Natural killer cell (primary cell): Measurements from ENCODE around the gene CLK3. TPM values are rescaled to one million over a fixed set of nuclear protein-coding genes. Genes with fewer than 3 reads are reported as not detected.
A peak's percentile ranks its signal among the peaks of the same experiment; 100 is the strongest.

ENCODE experiments used
- ATAC-seq, 3 donors: fragments of 150-1000 bp in 2 of 3; fragments of 200-7000 bp in 1 of 3; cut with Tn5 transposase; 1 replicate in 1 of 3; 2 replicates in 2 of 3; pipeline ENCODE4 v1.10.0; 2021; ENCODE audit warnings: mild to moderate bottlenecking in 2 of 3, moderate library complexity in 2 of 3
- DNase-seq, 2 donors: peaks; one replicate each; pipeline versions ENCODE4 v3.0.0 to v3.0.0-alpha.2; 2013 to 2021; ENCODE audit warnings: mixed read lengths in 1 of 2
- H3K27ac ChIP-seq: one replicate; pipeline ENCODE4 v1.5.1; 2013; ENCODE audit warnings: mild to moderate bottlenecking, low read length
- H3K27me3 ChIP-seq: one replicate; pipeline ENCODE4 v1.6.1; 2013; ENCODE audit warnings: low read length; ENCODE audit not compliant: control insufficient read depth, insufficient read depth
- H3K36me3 ChIP-seq: one replicate; pipeline ENCODE4 v1.6.1; 2013; ENCODE audit warnings: low read length; ENCODE audit not compliant: control insufficient read depth, insufficient read depth
- H3K4me1 ChIP-seq: one replicate; pipeline ENCODE4 v1.6.1; 2013; ENCODE audit warnings: low read length; ENCODE audit not compliant: control insufficient read depth, insufficient read depth
- H3K4me3 ChIP-seq: one replicate; pipeline ENCODE4 v1.5.1; 2013; ENCODE audit warnings: low read length
- H3K9me3 ChIP-seq: one replicate; pipeline ENCODE4 v1.6.1; 2013; ENCODE audit warnings: low read length; ENCODE audit not compliant: control insufficient read depth, insufficient read depth
- H3K27ac Mint-ChIP-seq, 2 donors: one replicate each; pipeline ENCODE4 v1.8.0; 2022; ENCODE audit warnings: mild to moderate bottlenecking in 2 of 2, mixed read lengths in 2 of 2, moderate library complexity in 1 of 2
- H3K27me3 Mint-ChIP-seq, 2 donors: one replicate each; pipeline ENCODE4 v1.8.0; 2022; ENCODE audit warnings: low read depth in 2 of 2, mixed read lengths in 2 of 2
- H3K36me3 Mint-ChIP-seq: one replicate; pipeline ENCODE4 v1.8.0; 2022; ENCODE audit warnings: mixed read lengths
- H3K4me1 Mint-ChIP-seq, 2 donors: one replicate each; pipeline ENCODE4 v1.8.0; 2022; ENCODE audit warnings: mixed read lengths in 2 of 2
- H3K4me3 Mint-ChIP-seq: one replicate; pipeline ENCODE4 v1.8.0; 2022; ENCODE audit warnings: mild to moderate bottlenecking, moderate library complexity, mixed read lengths
- H3K9me3 Mint-ChIP-seq, 2 donors: one replicate each; pipeline ENCODE4 v1.8.0; 2022; ENCODE audit warnings: mixed read lengths in 2 of 2
- WGBS: methylation state at CpG from one replicate; pipeline ENCODE4 v1.1.7; 2013; ENCODE audit warnings: missing lambda C conversion rate; ENCODE audit not compliant: insufficient coverage; 5-methylcytosine and 5-hydroxymethylcytosine counted together
- intact Hi-C: fragments of 100-400 bp; cut with micrococcal nuclease; formaldehyde crosslinking; loops from one replicate; pipeline ENCODE4 v1.14.2; 2022
- total RNA-seq, 4 donors: library from RNA; stranded (reverse); fragments of 120-200 nt in 1 of 4; gene quantifications; one replicate each; pipeline versions ENCODE4 v1.2.3 to v1.2.4, GENCODE V29; 2013 to 2022
- TF ChIP-seq, protein P1 (sequence below): fragments of 200-600 bp; IDR thresholded peaks from one replicate; pipeline ENCODE4 v1.8.0; 2022; ENCODE audit warnings: antibody characterized with exemption

The CLK3 gene
- total RNA-seq, 3 donors from 2014 or later (not counting 1 experiment from before 2014, with no cell fraction given): 288 to 298 (median 293) TPM

- WGBS: 90% methylated on average over 3 of the region's 3 CpGs
- no peak overlapping the region for H3K27ac ChIP-seq
- no peak for ATAC-seq
- H3K4me1 ChIP-seq: peaks cover 22% of the 10 kb centered on the region
- intact Hi-C loops: loop anchor here (2.0 to 10.0 kb wide), 2 partner anchors 258 to 574 kb away; partner anchors contain the start of gene C15orf39
- H3K4me3 ChIP-seq: no peak overlapping the region
- Mint-ChIP-seq H3K9me3 (no peaks in the 10 kb centered on the region), H3K27ac (peak overlapping the region; percentile 27 to 46), H3K4me3 (no peak overlapping the region), H3K36me3 (no peaks in the 10 kb centered on the region), H3K27me3 (no peaks in the 10 kb centered on the region), H3K4me1 (peaks cover 3 to 10% of the 10 kb centered on the region in 2 donors)
- no peak for DNase-seq
- H3K27me3 ChIP-seq: no peaks in the 10 kb centered on the region
- TF ChIP-seq, protein P1, sequence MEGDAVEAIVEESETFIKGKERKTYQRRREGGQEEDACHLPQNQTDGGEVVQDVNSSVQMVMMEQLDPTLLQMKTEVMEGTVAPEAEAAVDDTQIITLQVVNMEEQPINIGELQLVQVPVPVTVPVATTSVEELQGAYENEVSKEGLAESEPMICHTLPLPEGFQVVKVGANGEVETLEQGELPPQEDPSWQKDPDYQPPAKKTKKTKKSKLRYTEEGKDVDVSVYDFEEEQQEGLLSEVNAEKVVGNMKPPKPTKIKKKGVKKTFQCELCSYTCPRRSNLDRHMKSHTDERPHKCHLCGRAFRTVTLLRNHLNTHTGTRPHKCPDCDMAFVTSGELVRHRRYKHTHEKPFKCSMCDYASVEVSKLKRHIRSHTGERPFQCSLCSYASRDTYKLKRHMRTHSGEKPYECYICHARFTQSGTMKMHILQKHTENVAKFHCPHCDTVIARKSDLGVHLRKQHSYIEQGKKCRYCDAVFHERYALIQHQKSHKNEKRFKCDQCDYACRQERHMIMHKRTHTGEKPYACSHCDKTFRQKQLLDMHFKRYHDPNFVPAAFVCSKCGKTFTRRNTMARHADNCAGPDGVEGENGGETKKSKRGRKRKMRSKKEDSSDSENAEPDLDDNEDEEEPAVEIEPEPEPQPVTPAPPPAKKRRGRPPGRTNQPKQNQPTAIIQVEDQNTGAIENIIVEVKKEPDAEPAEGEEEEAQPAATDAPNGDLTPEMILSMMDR: no peak
- H3K36me3 ChIP-seq: peaks cover 77% of the 10 kb centered on the region
- H3K9me3 ChIP-seq: no peaks in the 10 kb centered on the region
Measured at GRCh38 chr15:74631087-74631385, 15.4 kb downstream of the CLK3 start.

GRCh38 chr15:74631408-74631807, 15.8 kb downstream of the CLK3 start:
- Mint-ChIP-seq H3K4me1 (peaks cover 6 to 10% of the 10 kb centered on the region in 2 donors), H3K27ac (peak overlapping the region; percentile 27 to 46)
- DNase-seq: no peak

DNA sequence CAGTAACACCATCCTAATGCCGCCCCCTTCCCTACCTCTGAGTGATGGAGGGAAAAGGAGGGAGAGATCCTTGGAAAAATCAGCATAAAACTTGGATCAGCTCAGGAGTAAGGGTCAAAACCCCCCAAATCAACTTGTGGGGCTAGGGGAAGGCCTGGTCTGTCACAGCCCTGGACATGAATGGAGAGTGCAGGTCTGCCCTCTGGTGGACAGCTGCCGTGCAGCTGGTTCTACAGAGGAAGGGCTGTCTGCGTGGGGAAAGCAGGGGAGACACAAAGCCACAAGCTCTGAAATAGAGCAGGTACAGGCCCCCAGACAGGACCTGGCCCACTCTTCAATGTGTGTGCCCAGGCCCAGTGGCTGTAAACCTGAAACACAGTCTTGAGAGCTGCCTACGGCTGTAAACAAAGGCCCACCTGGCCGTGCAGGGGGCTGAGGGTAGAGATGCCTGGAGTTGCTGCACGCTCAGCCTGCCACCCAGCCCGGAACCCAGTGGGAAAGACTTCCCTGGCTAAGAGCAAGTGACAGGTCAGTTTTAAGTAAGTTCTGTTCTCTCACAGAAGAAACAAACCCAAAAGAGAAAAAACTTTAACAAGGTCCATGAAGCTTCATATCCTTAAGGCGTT, 16.4 kb downstream of the CLK3 start:
- Histone ChIP-seq H3K4me1 (peaks cover 14% of the 10 kb centered on the region), H3K36me3 (peaks cover 77% of the 10 kb centered on the region), H3K27me3 (no peaks in the 10 kb centered on the region), H3K27ac (no peak overlapping the region), H3K9me3 (no peaks in the 10 kb centered on the region), H3K4me3 (no peak overlapping the region)
- intact Hi-C loops: loop anchor here (2.0 to 10.0 kb wide), 2 partner anchors 259 to 573 kb away; partner anchors contain the start of gene C15orf39
- H3K36me3 Mint-ChIP-seq: no peaks in the 10 kb centered on the region
- H3K4me3 Mint-ChIP-seq: no peak overlapping the region
- ATAC-seq (peak; percentile 64 to 69 (median 65)), DNase-seq (peak; percentile 47 to 76)
- H3K4me1 Mint-ChIP-seq: peaks cover 6 to 10% of the 10 kb centered on the region in 2 donors
- WGBS: 73% methylated on average over 7 of the region's 8 CpGs
- no peaks in the 10 kb centered on the region for H3K27me3 Mint-ChIP-seq
- TF ChIP-seq, protein P1: peak; percentile 65
- H3K27ac Mint-ChIP-seq: peak overlapping the region in 1 of 2 donors; percentile 46
- no peaks in the 10 kb centered on the region for H3K9me3 Mint-ChIP-seq

More at GRCh38 chr15:74631408-74631807, 15.8 kb downstream of the CLK3 start:
- TF ChIP-seq, protein P1: no peak
- no peaks in the 10 kb centered on the region for H3K27me3 Mint-ChIP-seq
- Histone ChIP-seq H3K27me3 (no peaks in the 10 kb centered on the region), H3K9me3 (no peaks in the 10 kb centered on the region), H3K27ac (no peak overlapping the region), H3K36me3 (peaks cover 77% of the 10 kb centered on the region), H3K4me3 (no peak overlapping the region), H3K4me1 (peaks cover 19% of the 10 kb centered on the region)
- ATAC-seq: peak in 1 of 3 donors; percentile 3
- H3K9me3 Mint-ChIP-seq: no peaks in the 10 kb centered on the region
- no peak overlapping the region for H3K4me3 Mint-ChIP-seq
- 85% methylated on average over 3 of the region's 3 CpGs for WGBS
- intact Hi-C loops: loop anchor here (2.0 to 10.0 kb wide), 2 partner anchors 259 to 573 kb away; partner anchors contain the start of gene C15orf39
- H3K36me3 Mint-ChIP-seq: no peaks in the 10 kb centered on the region
